Measurements from ENCODE around the gene CHN1.

GRCh38 chr2:174749793-174750192 lies 255.4 kb downstream of the CHN1 start:
- no peak for TF ChIP-seq POLR2A (IDR thresholded peaks at IDR 0.05)
- no peak for TF ChIP-seq CTCF (IDR thresholded peaks at IDR 0.05)
